ENCODE measurements around the gene EIF2B1.
"Not testable (repeated sequence)": the region's sequence is repeated elsewhere in the genome, so short reads cannot be mapped to it uniquely, and the experiment has no call there.

Gene EIF2B1

DNA sequence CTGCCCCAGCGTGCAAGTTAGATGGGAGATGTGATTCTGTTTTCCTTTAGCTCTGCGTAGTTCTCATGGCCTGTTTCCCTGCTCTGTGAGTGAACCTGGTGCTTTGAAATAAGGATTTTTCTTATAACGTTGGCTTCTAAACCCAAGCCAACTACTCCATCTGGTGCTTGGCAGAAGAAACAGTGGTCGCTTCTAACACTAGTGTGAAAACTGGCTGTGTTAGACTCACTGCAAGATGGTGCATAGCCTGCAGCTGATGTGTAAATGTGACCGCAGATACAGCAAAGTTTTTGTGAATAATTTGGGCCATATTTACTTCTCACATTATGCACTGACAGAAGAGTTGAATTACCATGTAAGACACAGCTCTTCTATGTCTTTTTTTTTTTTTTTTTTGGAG, 12.4 kb upstream of the EIF2B1 start:
- H3K9me3 Mint-ChIP-seq: no peaks in the 10 kb centered on the region
- H3K27ac Mint-ChIP-seq: no peak overlapping the region
- peaks cover 60% of the 10 kb centered on the region for H3K36me3 Mint-ChIP-seq (ENCODE audit: low read depth)
- no peaks in the 10 kb centered on the region for H3K27me3 Mint-ChIP-seq
- H3K4me3 Mint-ChIP-seq: no peak overlapping the region
- H3K4me1 Mint-ChIP-seq (ENCODE audit: low read depth): no peaks in the 10 kb centered on the region

- H3K9me3 Mint-ChIP-seq: no peaks in the 10 kb centered on the region
- H3K4me1 Mint-ChIP-seq (ENCODE audit: low read depth): no peaks in the 10 kb centered on the region
- H3K4me3 Mint-ChIP-seq: no peak overlapping the region
- no peak overlapping the region for H3K27ac Mint-ChIP-seq
- peaks cover 59% of the 10 kb centered on the region for H3K36me3 Mint-ChIP-seq (ENCODE audit: low read depth)
- no peaks in the 10 kb centered on the region for H3K27me3 Mint-ChIP-seq
Observed at GRCh38 chr12:123645380-123645779, 11.9 kb upstream of the EIF2B1 start.

DNA sequence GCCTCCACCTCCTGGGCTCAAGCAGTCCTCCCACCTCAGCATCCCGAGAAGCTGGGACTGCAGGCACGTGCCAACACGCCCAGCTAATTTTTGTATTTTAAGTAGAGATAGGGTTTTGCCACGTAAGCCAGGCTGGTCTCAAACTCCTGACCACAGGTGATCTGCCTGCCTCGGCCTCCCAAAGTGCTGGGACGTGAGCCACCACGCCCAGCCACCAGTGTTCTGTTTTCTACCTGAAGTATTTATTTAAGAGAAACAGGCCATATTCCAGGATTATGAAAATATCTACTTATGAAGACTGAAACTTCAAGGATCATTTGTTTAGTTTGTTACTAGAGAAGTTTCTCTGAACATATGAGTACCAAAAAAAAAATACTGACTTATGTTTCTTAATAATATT, 10.4 kb upstream of the EIF2B1 start:
- H3K4me1 Mint-ChIP-seq (ENCODE audit: low read depth): no peaks in the 10 kb centered on the region
- H3K27me3 Mint-ChIP-seq: no peaks in the 10 kb centered on the region
- no peaks in the 10 kb centered on the region for H3K9me3 Mint-ChIP-seq
- H3K36me3 Mint-ChIP-seq (ENCODE audit: low read depth): peaks cover 57% of the 10 kb centered on the region
- H3K27ac Mint-ChIP-seq: no peak overlapping the region
- H3K4me3 Mint-ChIP-seq: no peak overlapping the region

DNA sequence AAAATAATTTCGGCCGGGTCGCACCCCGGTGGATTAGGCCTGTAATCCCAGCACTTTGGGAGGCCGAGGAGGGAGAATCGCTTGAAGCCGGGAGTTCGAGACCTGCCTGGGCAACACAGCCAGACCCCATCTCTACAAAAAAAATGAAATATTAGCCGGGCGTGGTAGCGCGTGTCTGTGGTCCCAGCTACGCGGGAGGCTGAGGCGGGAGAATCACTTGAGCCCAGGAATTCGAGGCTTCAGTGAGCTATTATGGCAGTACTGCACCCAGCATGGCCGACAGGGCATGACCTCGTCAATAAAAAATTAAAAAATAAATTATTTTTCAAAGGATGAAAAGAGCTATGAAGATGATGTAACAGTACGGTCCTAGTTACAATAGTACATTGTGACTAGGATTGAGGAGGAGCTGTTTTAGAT, 666 bp upstream of the EIF2B1 start:
- H3K27me3 Mint-ChIP-seq: no peaks in the 10 kb centered on the region
- H3K9me3 Mint-ChIP-seq: no peaks in the 10 kb centered on the region
- H3K27ac Mint-ChIP-seq: peak overlapping the region; percentile 98
- peaks cover 37% of the 10 kb centered on the region for H3K36me3 Mint-ChIP-seq (ENCODE audit: low read depth)
- H3K4me1 Mint-ChIP-seq (ENCODE audit: low read depth): peaks cover 31% of the 10 kb centered on the region
- peak overlapping the region; percentile 97 for H3K4me3 Mint-ChIP-seq

DNA sequence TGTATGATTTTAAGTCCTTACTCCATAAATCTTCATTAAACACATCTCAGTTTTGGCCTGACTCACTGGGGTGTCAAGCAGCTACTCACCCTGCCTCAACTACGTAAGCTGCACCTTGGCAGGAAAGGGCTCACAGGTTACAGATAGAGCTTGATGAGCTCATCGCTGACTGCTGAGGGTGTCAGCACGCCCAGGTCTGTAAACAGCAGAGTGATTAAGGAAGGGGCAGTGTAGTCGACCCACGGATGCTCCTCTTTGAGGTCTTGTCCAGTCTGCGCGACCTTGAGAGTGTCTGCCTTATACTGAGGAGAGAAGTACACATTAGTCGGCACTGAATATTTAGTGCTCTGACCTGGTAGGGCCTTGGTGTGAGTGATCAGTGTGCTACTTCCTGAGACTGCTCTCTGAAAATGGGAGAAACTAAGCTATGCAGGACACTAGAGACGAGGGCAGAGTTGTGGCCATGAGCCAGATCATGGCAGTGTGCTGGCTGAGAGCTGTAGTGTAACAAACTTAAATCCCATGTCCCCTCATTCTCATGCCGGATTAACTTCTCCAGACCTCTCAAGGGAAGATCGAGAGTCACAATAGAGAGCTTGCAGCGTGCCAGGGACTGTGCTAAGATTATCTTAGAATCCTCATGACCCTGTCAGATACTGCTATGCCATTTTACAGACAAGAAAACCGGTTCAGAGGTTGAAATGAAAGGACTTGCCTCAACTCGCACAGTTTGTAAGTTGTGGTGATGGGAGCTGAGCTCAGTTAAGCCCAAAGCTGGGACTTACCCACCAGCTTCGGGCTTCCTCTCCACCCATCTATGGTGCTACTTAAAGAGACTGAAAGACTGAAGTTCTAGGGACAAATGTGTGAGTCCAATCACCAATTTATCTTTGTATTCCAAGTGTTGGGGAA, 11.6 kb downstream of the EIF2B1 start:
- H3K27me3 Mint-ChIP-seq: no peaks in the 10 kb centered on the region
- H3K4me3 Mint-ChIP-seq: no peak overlapping the region
- H3K9me3 Mint-ChIP-seq: no peaks in the 10 kb centered on the region
- peaks cover 78% of the 10 kb centered on the region for H3K36me3 Mint-ChIP-seq (ENCODE audit: low read depth)
- H3K4me1 Mint-ChIP-seq (ENCODE audit: low read depth): peaks cover 3% of the 10 kb centered on the region
- H3K27ac Mint-ChIP-seq: peak overlapping the region; percentile 63

DNA sequence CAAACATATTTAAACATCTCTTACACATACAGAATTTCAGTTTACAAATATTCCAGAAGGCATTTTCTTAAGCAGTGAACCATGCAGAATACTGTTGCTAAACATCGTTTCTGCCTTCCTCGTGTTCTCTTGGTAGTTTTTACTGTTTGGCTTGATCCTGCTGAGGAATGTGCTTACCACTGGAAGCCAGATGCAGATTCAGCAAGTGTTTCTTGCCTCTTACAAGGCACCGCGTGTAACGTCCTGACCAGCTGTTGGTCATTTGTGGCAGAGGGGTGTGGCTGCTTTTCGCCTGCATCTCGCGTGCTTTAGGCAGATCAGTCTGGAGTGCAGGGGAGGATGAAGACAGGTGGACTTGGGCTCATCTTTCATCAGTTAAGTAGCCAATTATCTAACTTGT, 12.4 kb downstream of the EIF2B1 start:
- H3K27ac Mint-ChIP-seq: no peak overlapping the region
- peaks cover 78% of the 10 kb centered on the region for H3K36me3 Mint-ChIP-seq (ENCODE audit: low read depth)
- H3K27me3 Mint-ChIP-seq: no peaks in the 10 kb centered on the region
- H3K4me3 Mint-ChIP-seq: no peak overlapping the region
- peaks cover 3% of the 10 kb centered on the region for H3K4me1 Mint-ChIP-seq (ENCODE audit: low read depth)
- no peaks in the 10 kb centered on the region for H3K9me3 Mint-ChIP-seq

- Mint-ChIP-seq H3K4me1 (ENCODE audit: low read depth) (peaks cover 3% of the 10 kb centered on the region), H3K9me3 (no peaks in the 10 kb centered on the region), H3K4me3 (no peak overlapping the region), H3K27ac (peak overlapping the region; percentile 31), H3K36me3 (ENCODE audit: low read depth) (peaks cover 87% of the 10 kb centered on the region), H3K27me3 (no peaks in the 10 kb centered on the region)
Observed at GRCh38 chr12:123617580-123617979, 15.9 kb downstream of the EIF2B1 start.

DNA sequence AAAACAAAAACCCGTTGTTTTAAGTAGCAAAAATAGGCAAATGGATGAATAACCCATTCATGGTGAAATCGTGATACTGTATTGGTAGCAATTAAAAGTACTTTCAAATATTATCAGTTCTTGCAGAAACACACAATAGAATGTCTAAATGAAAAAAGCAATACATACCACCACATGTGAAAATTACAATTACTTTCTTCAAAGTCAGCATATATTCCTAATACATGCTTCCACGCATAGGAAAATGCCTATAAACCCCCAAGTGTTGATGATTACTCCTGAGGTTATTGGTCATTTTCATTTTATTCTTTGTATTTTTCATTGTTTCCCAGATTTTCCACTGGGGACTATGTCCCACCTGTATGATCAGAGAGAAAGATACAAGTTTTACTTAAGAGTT, 16.3 kb downstream of the EIF2B1 start:
- Mint-ChIP-seq H3K4me1 (ENCODE audit: low read depth) (peaks cover 3% of the 10 kb centered on the region), H3K27me3 (no peaks in the 10 kb centered on the region), H3K36me3 (ENCODE audit: low read depth) (peaks cover 87% of the 10 kb centered on the region), H3K4me3 (no peak overlapping the region), H3K27ac (no peak overlapping the region), H3K9me3 (no peaks in the 10 kb centered on the region)

DNA sequence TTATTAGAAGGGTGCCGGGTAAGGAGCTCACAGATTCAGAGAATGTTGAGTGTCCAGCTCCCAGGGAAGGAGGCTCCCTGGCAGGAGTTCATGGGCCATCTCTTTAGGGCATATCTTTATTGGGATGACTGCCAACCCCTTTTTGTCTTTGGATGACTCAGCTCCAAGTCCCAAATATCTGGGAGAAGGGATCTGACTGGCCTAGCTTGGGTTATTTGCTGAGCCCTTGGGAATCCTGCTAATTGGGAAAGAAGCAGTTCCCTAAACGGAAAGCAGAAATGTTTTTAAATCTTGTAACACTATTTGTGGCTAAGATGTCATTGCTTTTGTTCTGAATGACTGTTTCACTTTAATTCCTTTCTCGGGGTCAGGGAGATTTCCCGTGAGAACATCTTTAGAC, 19.0 kb downstream of the EIF2B1 start:
- Mint-ChIP-seq H3K4me3 (no peak overlapping the region), H3K4me1 (ENCODE audit: low read depth) (peaks cover 3% of the 10 kb centered on the region), H3K27me3 (no peaks in the 10 kb centered on the region), H3K27ac (no peak overlapping the region), H3K9me3 (no peaks in the 10 kb centered on the region), H3K36me3 (ENCODE audit: low read depth) (peaks cover 83% of the 10 kb centered on the region)

GRCh38 chr12:123614110-123614509, 19.4 kb downstream of the EIF2B1 start:
- Mint-ChIP-seq H3K4me3 (no peak overlapping the region), H3K27me3 (no peaks in the 10 kb centered on the region), H3K9me3 (no peaks in the 10 kb centered on the region), H3K27ac (no peak overlapping the region), H3K36me3 (ENCODE audit: low read depth) (peaks cover 84% of the 10 kb centered on the region), H3K4me1 (ENCODE audit: low read depth) (peaks cover 3% of the 10 kb centered on the region)

DNA sequence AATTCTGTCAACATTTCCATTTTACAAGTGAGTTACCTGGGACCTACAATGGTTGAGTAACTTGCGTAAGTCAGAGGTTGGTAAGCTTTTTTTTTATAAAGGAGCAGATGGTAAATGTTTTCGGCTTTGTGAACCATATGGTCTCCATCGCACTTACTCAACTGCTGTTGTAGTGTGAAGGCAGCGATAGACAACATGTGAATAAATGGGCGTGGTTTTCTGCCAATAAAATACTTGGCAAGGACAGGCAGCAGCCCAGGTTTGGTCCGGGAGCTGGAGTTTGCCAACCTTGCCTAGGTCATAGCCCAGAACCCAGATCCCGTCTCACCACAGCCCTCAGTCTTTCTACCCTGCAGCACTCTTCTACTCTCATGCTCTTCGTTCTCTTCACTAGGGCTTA, 25.3 kb downstream of the EIF2B1 start:
- H3K9me3 Mint-ChIP-seq: no peaks in the 10 kb centered on the region
- H3K27me3 Mint-ChIP-seq: no peaks in the 10 kb centered on the region
- peaks cover 14% of the 10 kb centered on the region for H3K4me1 Mint-ChIP-seq (ENCODE audit: low read depth)
- H3K4me3 Mint-ChIP-seq: no peak overlapping the region
- H3K36me3 Mint-ChIP-seq (ENCODE audit: low read depth): peaks cover 77% of the 10 kb centered on the region
- H3K27ac Mint-ChIP-seq: no peak overlapping the region

GRCh38 chr12:123607756-123608155, 25.7 kb downstream of the EIF2B1 start:
- H3K4me3 Mint-ChIP-seq: no peak overlapping the region
- no peaks in the 10 kb centered on the region for H3K9me3 Mint-ChIP-seq
- H3K36me3 Mint-ChIP-seq (ENCODE audit: low read depth): peaks cover 77% of the 10 kb centered on the region
- H3K27ac Mint-ChIP-seq: no peak overlapping the region
- no peaks in the 10 kb centered on the region for H3K27me3 Mint-ChIP-seq
- peaks cover 18% of the 10 kb centered on the region for H3K4me1 Mint-ChIP-seq (ENCODE audit: low read depth)

GRCh38 chr12:123603495-123603894, 30.0 kb downstream of the EIF2B1 start:
- H3K27me3 Mint-ChIP-seq, H3K9me3 Mint-ChIP-seq, H3K27ac Mint-ChIP-seq: not testable (repeated sequence)
- H3K4me3 Mint-ChIP-seq: peak overlapping the region; percentile 94
- peaks cover 35% of the 10 kb centered on the region for H3K4me1 Mint-ChIP-seq (ENCODE audit: low read depth)
- peaks cover 50% of the 10 kb centered on the region for H3K36me3 Mint-ChIP-seq (ENCODE audit: low read depth)

DNA sequence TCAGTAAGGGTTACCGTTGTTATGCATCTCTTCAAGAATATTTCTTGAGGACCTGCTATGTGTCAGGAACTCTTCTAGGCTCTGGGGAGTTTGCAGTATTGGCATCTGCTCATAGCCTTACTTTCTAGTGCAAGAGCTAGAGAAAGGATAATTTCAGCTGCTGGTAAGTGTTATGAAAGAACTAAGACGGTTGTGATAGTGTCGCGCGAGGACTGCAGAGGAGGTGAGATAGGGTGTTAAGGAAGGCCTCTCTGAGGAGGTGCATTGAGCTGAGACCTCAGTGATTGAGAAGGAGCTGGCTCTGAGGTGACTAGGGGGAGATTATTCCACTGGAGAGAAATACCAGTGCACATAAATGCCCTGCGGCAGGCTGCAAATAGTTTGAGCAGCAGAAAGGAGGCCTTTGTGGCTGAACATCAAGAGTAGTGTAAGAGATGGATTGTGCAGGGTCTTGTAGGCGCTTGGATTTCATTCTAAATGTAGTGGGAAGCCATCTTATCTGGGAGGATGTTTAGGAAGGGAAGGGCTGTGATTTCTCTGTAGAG, 30.8 kb downstream of the EIF2B1 start:
- Mint-ChIP-seq H3K9me3 (no peaks in the 10 kb centered on the region), H3K27me3 (no peaks in the 10 kb centered on the region), H3K4me1 (ENCODE audit: low read depth) (peaks cover 35% of the 10 kb centered on the region), H3K36me3 (ENCODE audit: low read depth) (peaks cover 47% of the 10 kb centered on the region), H3K27ac (peak overlapping the region; percentile 78), H3K4me3 (peak overlapping the region; percentile 94)

GRCh38 chr12:123601602-123602489, 31.6 kb downstream of the EIF2B1 start, which contains the start of gene DDX55:
DDX55 (plus strand) TSS chr12:123602099; CDS start chr12:123602149, 50 bp downstream.
- no peaks in the 10 kb centered on the region for H3K27me3 Mint-ChIP-seq
- H3K4me3 Mint-ChIP-seq: peak within 1 kb of the TSS; percentile 94
- peak within 1 kb of the TSS; percentile 95 for H3K27ac Mint-ChIP-seq
- peaks cover 47% of the 10 kb centered on the region for H3K36me3 Mint-ChIP-seq (ENCODE audit: low read depth)
- no peaks in the 10 kb centered on the region for H3K9me3 Mint-ChIP-seq
- H3K4me1 Mint-ChIP-seq (ENCODE audit: low read depth): peaks cover 34% of the 10 kb centered on the region

All from stimulated activated naive CD8-positive, alpha-beta T cell treated with anti-CD3 and anti-CD28 coated beads, Interleukin-15, Interleukin-2, amounts not matched to agents 100 ng/mL and 50 ng/mL, for 24 hours (primary cell).